Neural progenitor cell (in vitro differentiated cells): Measurements from ENCODE around the gene UMAD1. TPM values are rescaled to one million over a fixed set of nuclear protein-coding genes. Genes with fewer than 3 reads are reported as not detected.

Experiments used
- DNase-seq: peaks from one replicate; pipeline ENCODE4 v3.0.0-alpha.2; 2016; ENCODE audit warnings: low spot score
- H2AFZ ChIP-seq: fragments of 200-600 bp; sonication (generic); replicated peaks from 2 replicates; pipeline ENCODE4 v1.6.1; 2016; ENCODE audit warnings: antibody characterized with exemption
- H3F3A ChIP-seq: fragments of 200-600 bp; sonication (generic); 2 replicates; pipeline ENCODE4 v1.6.1; 2016; ENCODE audit warnings: antibody characterized with exemption, low read depth
- H3K27ac ChIP-seq: fragments of 200-600 bp; sonication (generic); 2 replicates; pipeline ENCODE4 v1.5.1; 2016; ENCODE audit warnings: mild to moderate bottlenecking
- H3K27me3 ChIP-seq: fragments of 200-600 bp; sonication (generic); 2 replicates; pipeline ENCODE4 v1.6.1; 2016; ENCODE audit warnings: mild to moderate bottlenecking, moderate library complexity
- H3K36me3 ChIP-seq: fragments of 200-600 bp; sonication (generic); 2 replicates; pipeline ENCODE4 v1.5.1; 2016
- H3K4me1 ChIP-seq: fragments of 200-600 bp; sonication (generic); 2 replicates; pipeline ENCODE4 v1.6.1; 2016; ENCODE audit warnings: mixed run types
- H3K4me2 ChIP-seq: fragments of 200-600 bp; sonication (generic); 2 replicates; pipeline ENCODE4 v1.6.1; 2016
- H3K4me3 ChIP-seq: fragments of 200-600 bp; sonication (generic); 2 replicates; pipeline ENCODE4 v1.5.1; 2016
- H3K79me2 ChIP-seq: fragments of 200-600 bp; sonication (generic); 2 replicates; pipeline ENCODE4 v1.6.1; 2016; ENCODE audit warnings: low read depth
- H3K9ac ChIP-seq: fragments of 200-600 bp; sonication (generic); 2 replicates; pipeline ENCODE4 v1.6.1; 2016
- H3K9me3 ChIP-seq: fragments of 200-600 bp; sonication (generic); 2 replicates; pipeline ENCODE4 v1.5.1; 2016; ENCODE audit warnings: low read depth
- H4K20me1 ChIP-seq: fragments of 200-600 bp; sonication (generic); 2 replicates; pipeline ENCODE4 v1.6.1; 2016; ENCODE audit warnings: low read depth
- H3K27ac Mint-ChIP-seq: 3 replicates; pipeline ENCODE4 v1.8.0; 2021; ENCODE audit warnings: mixed read lengths
- H3K27me3 Mint-ChIP-seq: 2 replicates; pipeline ENCODE4 v1.8.0; 2022; ENCODE audit warnings: low read depth, mild to moderate bottlenecking, inconsistent platforms, moderate library complexity, mixed read lengths; ENCODE audit not compliant: insufficient read depth
- H3K36me3 Mint-ChIP-seq: 3 replicates; pipeline ENCODE4 v1.8.0; 2021; ENCODE audit warnings: mixed read lengths
- H3K4me1 Mint-ChIP-seq: 3 replicates; pipeline ENCODE4 v1.8.0; 2021; ENCODE audit warnings: mixed read lengths
- H3K4me3 Mint-ChIP-seq: 3 replicates; pipeline ENCODE4 v1.8.0; 2021; ENCODE audit warnings: mild to moderate bottlenecking, moderate library complexity, mixed read lengths
- H3K9me3 Mint-ChIP-seq: 3 replicates; pipeline ENCODE4 v1.8.0; 2020; ENCODE audit warnings: mixed read lengths
- EZH2 ChIP-seq: fragments of 200-600 bp; sonication (generic); IDR thresholded peaks from 2 replicates; pipeline ENCODE4 v1.6.1; 2017; ENCODE audit warnings: antibody characterized with exemption, mild to moderate bottlenecking, moderate library complexity
- EZH2phosphoT487 ChIP-seq: fragments of 200-600 bp; sonication (generic); IDR thresholded peaks from 2 replicates; pipeline ENCODE4 v1.6.1; 2017; ENCODE audit warnings: antibody characterized with exemption
- total RNA-seq: library from RNA; depleted of rRNA; stranded (reverse); fragments of >200 nt; gene quantifications from 2 replicates; pipeline ENCODE4 v1.2.3, GENCODE V29; 2015; ENCODE audit warnings: low replicate concordance
- TF ChIP-seq, protein P1 (sequence below): fragments of 200-600 bp; sonication (generic); IDR thresholded peaks from 2 replicates; pipeline ENCODE4 v1.5.1; 2017; ENCODE audit warnings: antibody characterized with exemption, mild to moderate bottlenecking

UMAD1 gene
- total RNA-seq, 1 donor from 2014 or later = 23.0 TPM

DNA sequence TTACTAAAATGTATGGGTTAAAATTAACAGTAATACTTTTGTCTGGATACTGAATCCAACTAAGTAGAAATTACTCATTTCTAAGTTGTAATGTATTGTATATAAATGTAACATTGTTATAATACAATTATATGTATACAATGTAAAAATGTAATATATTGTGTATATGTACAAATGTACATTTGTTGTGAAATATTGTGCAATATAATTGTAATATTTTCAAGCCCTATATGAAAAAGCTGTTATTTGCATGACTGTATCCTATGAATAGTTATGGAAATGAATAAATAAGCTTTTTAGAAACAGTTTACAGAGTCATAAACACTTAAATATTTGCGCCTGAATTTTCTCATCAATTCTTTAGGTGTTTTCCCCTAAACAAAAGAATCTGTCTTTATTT is 20.3 kb upstream of the UMAD1 start:
- no peaks in the 10 kb centered on the region for H3K9me3 ChIP-seq
- TF ChIP-seq, protein P1, sequence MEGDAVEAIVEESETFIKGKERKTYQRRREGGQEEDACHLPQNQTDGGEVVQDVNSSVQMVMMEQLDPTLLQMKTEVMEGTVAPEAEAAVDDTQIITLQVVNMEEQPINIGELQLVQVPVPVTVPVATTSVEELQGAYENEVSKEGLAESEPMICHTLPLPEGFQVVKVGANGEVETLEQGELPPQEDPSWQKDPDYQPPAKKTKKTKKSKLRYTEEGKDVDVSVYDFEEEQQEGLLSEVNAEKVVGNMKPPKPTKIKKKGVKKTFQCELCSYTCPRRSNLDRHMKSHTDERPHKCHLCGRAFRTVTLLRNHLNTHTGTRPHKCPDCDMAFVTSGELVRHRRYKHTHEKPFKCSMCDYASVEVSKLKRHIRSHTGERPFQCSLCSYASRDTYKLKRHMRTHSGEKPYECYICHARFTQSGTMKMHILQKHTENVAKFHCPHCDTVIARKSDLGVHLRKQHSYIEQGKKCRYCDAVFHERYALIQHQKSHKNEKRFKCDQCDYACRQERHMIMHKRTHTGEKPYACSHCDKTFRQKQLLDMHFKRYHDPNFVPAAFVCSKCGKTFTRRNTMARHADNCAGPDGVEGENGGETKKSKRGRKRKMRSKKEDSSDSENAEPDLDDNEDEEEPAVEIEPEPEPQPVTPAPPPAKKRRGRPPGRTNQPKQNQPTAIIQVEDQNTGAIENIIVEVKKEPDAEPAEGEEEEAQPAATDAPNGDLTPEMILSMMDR = no peak
- TF ChIP-seq EZH2 = no peak
- TF ChIP-seq EZH2phosphoT487 = no peak
- Mint-ChIP-seq H3K36me3 (no peaks in the 10 kb centered on the region), H3K4me1 (no peaks in the 10 kb centered on the region), H3K9me3 (no peaks in the 10 kb centered on the region), H3K27me3 (peaks cover 2% of the 10 kb centered on the region), H3K4me3 (no peak overlapping the region), H3K27ac (no peak overlapping the region)
- H3K9ac ChIP-seq = no peak overlapping the region
- no peak overlapping the region for H3K4me3 ChIP-seq
- no peaks in the 10 kb centered on the region for H3F3A ChIP-seq
- no peak for DNase-seq
- no peak overlapping the region for H2AFZ ChIP-seq
- no peak overlapping the region for H3K4me2 ChIP-seq
- H3K79me2 ChIP-seq = no peaks in the 10 kb centered on the region
- H3K27ac ChIP-seq = no peak overlapping the region
- no peaks in the 10 kb centered on the region for H3K4me1 ChIP-seq
- H3K36me3 ChIP-seq = no peaks in the 10 kb centered on the region
- no peaks in the 10 kb centered on the region for H4K20me1 ChIP-seq
- H3K27me3 ChIP-seq = no peaks in the 10 kb centered on the region

DNA sequence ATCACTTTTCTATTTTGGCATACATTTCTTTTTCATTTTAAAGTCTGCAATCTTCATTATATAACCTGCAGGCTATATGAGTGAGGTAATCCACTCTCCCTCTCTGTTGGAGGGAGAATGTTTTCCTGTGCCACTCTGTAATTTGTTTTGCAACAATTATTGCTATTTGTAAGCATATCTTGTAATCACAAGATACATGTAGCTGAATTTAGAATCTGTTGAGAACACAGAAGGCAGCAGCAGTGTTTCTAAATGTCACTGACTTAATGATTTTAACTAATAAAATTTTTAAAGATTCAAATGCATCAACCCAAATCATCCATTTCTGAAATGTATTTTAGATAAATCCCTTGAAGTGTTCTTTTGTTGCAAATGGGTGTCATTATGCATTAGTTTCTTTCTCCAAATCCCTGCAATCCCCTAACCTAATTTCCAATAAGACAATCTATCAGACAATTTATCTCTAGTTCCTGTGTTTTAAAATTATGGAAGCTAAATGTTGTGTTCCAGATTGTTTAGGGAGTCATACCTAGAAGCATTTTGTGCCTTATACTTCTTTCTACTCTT is 19.8 kb upstream of the UMAD1 start:
- no peaks in the 10 kb centered on the region for H3K4me1 ChIP-seq
- no peaks in the 10 kb centered on the region for H4K20me1 ChIP-seq
- no peak overlapping the region for H3K4me3 ChIP-seq
- H3K4me1 Mint-ChIP-seq = no peaks in the 10 kb centered on the region
- H3K27ac Mint-ChIP-seq = no peak overlapping the region
- no peaks in the 10 kb centered on the region for H3K9me3 ChIP-seq
- H3K79me2 ChIP-seq = no peaks in the 10 kb centered on the region
- no peak overlapping the region for H2AFZ ChIP-seq
- no peak overlapping the region for H3K9ac ChIP-seq
- H3K27ac ChIP-seq = no peak overlapping the region
- no peaks in the 10 kb centered on the region for H3F3A ChIP-seq
- no peak for DNase-seq
- TF ChIP-seq, protein P1 = no peak
- TF ChIP-seq EZH2 (no peak), EZH2phosphoT487 (no peak)
- no peaks in the 10 kb centered on the region for H3K27me3 ChIP-seq
- no peaks in the 10 kb centered on the region for H3K36me3 ChIP-seq
- H3K4me3 Mint-ChIP-seq = no peak overlapping the region
- no peak overlapping the region for H3K4me2 ChIP-seq
- peaks cover 2% of the 10 kb centered on the region for H3K27me3 Mint-ChIP-seq
- peaks cover under 1% of the 10 kb centered on the region for H3K9me3 Mint-ChIP-seq
- H3K36me3 Mint-ChIP-seq = no peaks in the 10 kb centered on the region

DNA sequence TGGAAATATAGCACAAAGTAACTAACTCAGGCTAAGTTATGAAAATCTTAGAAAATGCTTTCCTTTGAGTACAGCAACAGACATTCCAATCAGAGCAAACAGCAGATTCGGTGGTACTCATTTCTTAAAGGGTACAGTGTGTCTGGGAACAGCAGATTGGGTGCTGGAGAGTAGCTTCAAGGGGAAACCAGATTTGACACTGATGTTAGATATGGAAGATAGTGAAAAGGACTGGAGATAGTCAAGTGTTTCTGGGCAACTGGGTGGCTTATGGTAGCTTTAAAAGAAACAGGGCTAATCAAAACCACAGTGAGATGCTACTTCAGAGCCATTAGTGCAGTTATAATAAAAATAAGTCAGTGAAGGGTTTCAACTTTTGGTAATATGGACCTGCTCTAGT is 12.1 kb upstream of the UMAD1 start:
- Mint-ChIP-seq H3K4me1 (no peaks in the 10 kb centered on the region), H3K36me3 (peaks cover 4% of the 10 kb centered on the region), H3K4me3 (no peak overlapping the region), H3K27ac (no peak overlapping the region), H3K9me3 (peaks cover 18% of the 10 kb centered on the region), H3K27me3 (no peaks in the 10 kb centered on the region)
- no peaks in the 10 kb centered on the region for H3K4me1 ChIP-seq
- no peak overlapping the region for H3K4me2 ChIP-seq
- H2AFZ ChIP-seq = no peak overlapping the region
- no peaks in the 10 kb centered on the region for H3K27me3 ChIP-seq
- no peaks in the 10 kb centered on the region for H3K9me3 ChIP-seq
- H3K79me2 ChIP-seq = no peaks in the 10 kb centered on the region
- H3K4me3 ChIP-seq = no peak overlapping the region
- no peaks in the 10 kb centered on the region for H3K36me3 ChIP-seq
- TF ChIP-seq, protein P1 = no peak
- no peak for TF ChIP-seq EZH2phosphoT487
- TF ChIP-seq EZH2 = no peak
- no peak for DNase-seq
- H3K9ac ChIP-seq = no peak overlapping the region
- H3K27ac ChIP-seq = no peak overlapping the region
- no peaks in the 10 kb centered on the region for H4K20me1 ChIP-seq
- H3F3A ChIP-seq = no peaks in the 10 kb centered on the region
